D721Med (cell line): ENCODE measurements around the gene TOB1.
"Not testable (repeated sequence)": the region's sequence is repeated elsewhere in the genome, so short reads cannot be mapped to it uniquely, and the experiment has no call there.

Experiments
- DNase-seq: peaks from one replicate; pipeline ENCODE4 v3.0.0; 2011; ENCODE audit warnings: low spot score; ENCODE audit not compliant: insufficient read length
- FAIRE-seq: peaks from 2 replicates; lab custom pipeline; 2011; peaks lifted over from hg19 to GRCh38; lab: Jason Lieb, UNC
- CTCF ChIP-seq: IDR thresholded peaks from 2 replicates; pipeline ENCODE4 v1.5.1; 2012; ENCODE audit warnings: mild to moderate bottlenecking, control low read depth; ENCODE audit not compliant: insufficient read depth; ENCODE audit errors: missing control alignments

Gene TOB1

GRCh38 chr17:50861334-50861676, 4.8 kb downstream of the TOB1 start:
- DNase-seq (no peak), FAIRE-seq (no peak)
- TF ChIP-seq CTCF = no peak

- FAIRE-seq, DNase-seq: not testable (repeated sequence)
Observed at GRCh38 chr17:50859727-50860126, 6.4 kb downstream of the TOB1 start.

GRCh38 chr17:50858486-50859225, 7.5 kb downstream of the TOB1 start:
- DNase-seq = no peak
- FAIRE-seq = no peak
- TF ChIP-seq CTCF = no peak

GRCh38 chr17:50856431-50856830, 9.7 kb downstream of the TOB1 start:
- no peak for FAIRE-seq
- no peak for DNase-seq
- no peak for TF ChIP-seq CTCF

- no peak for DNase-seq
- no peak for FAIRE-seq
- no peak for TF ChIP-seq CTCF
Observed at GRCh38 chr17:50855708-50856330, 10.3 kb downstream of the TOB1 start.

GRCh38 chr17:50853781-50854180, 12.4 kb downstream of the TOB1 start:
- FAIRE-seq = no peak
- no peak for DNase-seq
- TF ChIP-seq CTCF = no peak

- TF ChIP-seq CTCF = no peak
- DNase-seq = no peak
- FAIRE-seq = no peak
Observed at GRCh38 chr17:50853015-50853615, 13.0 kb downstream of the TOB1 start.
